Transverse colon (tissue), 4 donors: ENCODE data around the gene TPRG1L. TPM values are rescaled to one million over a fixed set of nuclear protein-coding genes. Genes with fewer than 3 reads are reported as not detected.

Experiments
- DNase-seq: peaks from one replicate; pipeline ENCODE4 v3.0.0-alpha.2; 2019
- H3K27ac ChIP-seq, 4 donors: fragments of 200-600 bp; sonication (generic); 2 replicates each; pipeline ENCODE4 v1.5.1; 2016 to 2018; ENCODE audit warnings: inconsistent platforms in 4 of 4
- H3K27me3 ChIP-seq: fragments of 200-600 bp; sonication (generic); 2 replicates; pipeline ENCODE4 v1.5.1; 2017; ENCODE audit warnings: inconsistent platforms
- H3K36me3 ChIP-seq, 4 donors: fragments of 200-600 bp; sonication (generic); 2 replicates each; pipeline ENCODE4 v1.5.1; 2017 to 2019; ENCODE audit warnings: inconsistent platforms in 4 of 4
- H3K4me1 ChIP-seq, 4 donors: fragments of 200-600 bp; sonication (generic); 2 replicates each; pipeline ENCODE4 v1.5.1; 2017 to 2020; ENCODE audit warnings: inconsistent platforms in 4 of 4
- H3K4me3 ChIP-seq, 4 donors: fragments of 200-600 bp; sonication (generic); 1 replicate in 1 of 4; 2 replicates in 3 of 4; pipeline versions ENCODE4 v1.5.1 to v1.6.1; 2017 to 2019; ENCODE audit warnings: inconsistent platforms in 4 of 4
- H3K9me3 ChIP-seq, 2 donors: fragments of 200-600 bp; sonication (generic); 2 replicates each; pipeline ENCODE4 v1.5.1; 2017 to 2019; ENCODE audit warnings: inconsistent platforms in 2 of 2
- EP300 ChIP-seq: sonication (generic); formaldehyde crosslinking; IDR thresholded peaks from one replicate; pipeline ENCODE4 v1.6.1; 2017; ENCODE audit warnings: antibody characterized with exemption, low read depth
- POLR2A ChIP-seq: fragments of 450-650 bp; IDR thresholded peaks from one replicate; pipeline ENCODE4 v1.6.1; 2016; ENCODE audit warnings: antibody characterized with exemption, mild to moderate bottlenecking, moderate library complexity
- POLR2AphosphoS5 ChIP-seq, 3 donors: sonication (generic); formaldehyde crosslinking; IDR thresholded peaks; one replicate each; pipeline ENCODE4 v1.6.1; 2016; ENCODE audit warnings: antibody characterized with exemption in 3 of 3
- WGBS, 2 donors: methylation state at CpG; one replicate each; pipeline ENCODE4 v1.1.5; 2018; ENCODE audit warnings: low coverage in 1 of 2; 5-methylcytosine and 5-hydroxymethylcytosine counted together
- in situ Hi-C, 4 donors: fragments of 200-750 bp; cut with MboI; loops; one replicate each; pipeline versions ENCODE4 v1.15.0 to v1.15.1; 2017; ENCODE audit warnings: low sequenced_read_pairs in 3 of 4, low pct_ligation_motif_present in 1 of 4, low pct_unique_long_range_greater_than_20kb in 1 of 4
- intact Hi-C: fragments of 100-400 bp; cut with DNase I; formaldehyde crosslinking; loops from one replicate; pipeline ENCODE4 v1.15.1; 2023; ENCODE audit warnings: low total_unique reads
- total RNA-seq, 4 donors: library from RNA; depleted of rRNA; stranded (reverse); fragments of >200 nt; gene quantifications; one replicate each; pipeline ENCODE4 v1.1.0, GENCODE V29; 2016
- TF ChIP-seq, protein P1 (sequence below), 5 experiments: fragments of 200-600 bp in 3 of 5; fragments of 450-650 bp in 2 of 5; sonication (generic) in 3 of 5; IDR thresholded peaks; 1 replicate in 2 of 5; 2 replicates in 3 of 5; pipeline ENCODE4 v1.5.1; 2016 to 2017; ENCODE audit warnings: antibody characterized with exemption in 5 of 5, inconsistent platforms in 3 of 5, mild to moderate bottlenecking in 2 of 5, moderate library complexity in 1 of 5

Gene TPRG1L
- total RNA-seq, 4 donors from 2014 or later, result 24.5 to 86.8 (median 56.0) TPM

DNA sequence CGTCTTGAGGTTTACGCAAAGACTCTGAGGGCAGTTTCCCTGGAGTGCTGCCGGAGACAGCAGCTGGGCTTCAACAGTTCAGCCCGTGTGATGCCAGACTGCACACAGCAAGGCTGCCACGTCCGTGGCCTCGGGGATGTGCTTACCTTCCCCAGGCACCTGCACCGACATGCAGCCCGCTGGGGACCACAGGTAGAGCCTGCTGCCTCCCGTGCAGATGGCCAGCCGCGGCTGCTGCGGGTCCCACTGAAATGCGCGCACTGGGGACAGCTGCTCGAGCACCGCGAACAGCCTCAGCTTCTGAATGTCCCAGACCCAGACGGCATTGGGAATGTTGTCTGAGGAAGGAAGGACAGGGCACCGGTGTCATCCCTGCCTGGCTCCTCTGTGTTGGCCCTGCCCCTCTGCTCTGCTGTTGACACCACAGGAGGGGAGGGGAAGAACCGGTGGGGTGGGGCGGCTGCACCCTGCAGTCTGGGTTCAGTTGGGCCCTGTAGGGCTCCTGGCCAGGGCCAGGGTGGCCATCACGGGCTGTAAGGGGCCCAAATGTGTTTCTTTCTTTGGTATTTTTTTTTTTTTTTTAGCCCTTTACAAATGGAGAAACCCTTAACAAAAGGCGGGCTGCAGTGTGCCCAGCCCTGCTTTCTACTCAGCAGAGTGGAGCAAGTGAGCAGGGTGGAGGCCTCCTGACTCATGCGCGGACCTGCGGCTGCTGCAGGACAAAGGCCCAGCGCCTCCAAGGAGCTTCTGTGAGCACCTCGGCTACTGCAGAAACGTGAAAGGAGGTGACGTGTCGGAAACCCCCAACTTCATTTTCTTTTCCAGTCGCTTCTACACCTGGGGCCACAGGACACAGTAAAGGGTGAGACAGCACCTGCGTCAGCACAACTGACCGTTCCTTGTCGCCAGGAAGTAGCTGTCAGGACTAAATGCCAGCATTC lies 6.8 kb downstream of the TPRG1L start:
- H3K4me3 ChIP-seq, result no peak overlapping the region
- peaks cover 0 to 34% (median 16%) of the 10 kb centered on the region in 4 donors for H3K36me3 ChIP-seq
- DNase-seq, result no peak
- TF ChIP-seq POLR2A (no peak), POLR2AphosphoS5 (IDR thresholded peaks at IDR 0.05) (no peak), EP300 (no peak)
- TF ChIP-seq, protein P1, sequence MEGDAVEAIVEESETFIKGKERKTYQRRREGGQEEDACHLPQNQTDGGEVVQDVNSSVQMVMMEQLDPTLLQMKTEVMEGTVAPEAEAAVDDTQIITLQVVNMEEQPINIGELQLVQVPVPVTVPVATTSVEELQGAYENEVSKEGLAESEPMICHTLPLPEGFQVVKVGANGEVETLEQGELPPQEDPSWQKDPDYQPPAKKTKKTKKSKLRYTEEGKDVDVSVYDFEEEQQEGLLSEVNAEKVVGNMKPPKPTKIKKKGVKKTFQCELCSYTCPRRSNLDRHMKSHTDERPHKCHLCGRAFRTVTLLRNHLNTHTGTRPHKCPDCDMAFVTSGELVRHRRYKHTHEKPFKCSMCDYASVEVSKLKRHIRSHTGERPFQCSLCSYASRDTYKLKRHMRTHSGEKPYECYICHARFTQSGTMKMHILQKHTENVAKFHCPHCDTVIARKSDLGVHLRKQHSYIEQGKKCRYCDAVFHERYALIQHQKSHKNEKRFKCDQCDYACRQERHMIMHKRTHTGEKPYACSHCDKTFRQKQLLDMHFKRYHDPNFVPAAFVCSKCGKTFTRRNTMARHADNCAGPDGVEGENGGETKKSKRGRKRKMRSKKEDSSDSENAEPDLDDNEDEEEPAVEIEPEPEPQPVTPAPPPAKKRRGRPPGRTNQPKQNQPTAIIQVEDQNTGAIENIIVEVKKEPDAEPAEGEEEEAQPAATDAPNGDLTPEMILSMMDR (IDR thresholded peaks at IDR 0.05), result no peak
- in situ Hi-C loops (no loop called here), intact Hi-C loops (no loop called here)
- H3K4me1 ChIP-seq, result no peaks in the 10 kb centered on the region
- 83 to 84% methylated on average over 1 to 28 of the region's 36 CpGs for WGBS, 2 donors
- H3K9me3 ChIP-seq, result no peaks in the 10 kb centered on the region
- H3K27ac ChIP-seq, result no peak overlapping the region
- H3K27me3 ChIP-seq, result no peaks in the 10 kb centered on the region

DNA sequence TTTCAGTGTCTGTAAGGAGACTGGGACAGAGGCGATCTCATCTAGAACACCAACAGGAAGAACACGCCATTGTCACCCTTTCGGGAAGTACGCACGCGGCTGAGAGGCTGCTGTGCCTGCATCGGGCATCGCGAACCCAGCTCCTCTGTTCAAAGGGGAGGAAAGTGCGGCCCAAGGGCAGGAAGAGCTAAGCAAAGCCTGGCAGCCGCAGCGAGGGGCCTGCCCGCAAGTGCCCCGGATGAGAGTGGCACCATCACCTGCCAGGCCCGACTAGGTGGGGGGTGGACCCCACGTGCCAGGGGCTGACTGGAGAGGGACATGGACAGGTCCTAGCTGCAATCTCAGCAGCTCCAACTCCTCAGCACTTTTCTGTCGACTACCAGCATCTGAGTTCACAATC lies 7.5 kb downstream of the TPRG1L start:
- Histone ChIP-seq H3K36me3 (peaks cover 0 to 38% (median 18%) of the 10 kb centered on the region in 4 donors), H3K27ac (no peak overlapping the region), H3K9me3 (no peaks in the 10 kb centered on the region), H3K4me1 (no peaks in the 10 kb centered on the region), H3K27me3 (no peaks in the 10 kb centered on the region), H3K4me3 (no peak overlapping the region)
- WGBS, 2 donors, result 97% methylated on average over 17 of the region's 17 CpGs; no CpG with 5 or more reads in 1 of the 2 donors
- intact Hi-C loops (no loop called here), in situ Hi-C loops (no loop called here)
- TF ChIP-seq POLR2AphosphoS5 (IDR thresholded peaks at IDR 0.05), result no peak
- no peak for TF ChIP-seq EP300
- no peak for TF ChIP-seq POLR2A
- TF ChIP-seq, protein P1 (IDR thresholded peaks at IDR 0.05), result no peak
- no peak for DNase-seq

DNA sequence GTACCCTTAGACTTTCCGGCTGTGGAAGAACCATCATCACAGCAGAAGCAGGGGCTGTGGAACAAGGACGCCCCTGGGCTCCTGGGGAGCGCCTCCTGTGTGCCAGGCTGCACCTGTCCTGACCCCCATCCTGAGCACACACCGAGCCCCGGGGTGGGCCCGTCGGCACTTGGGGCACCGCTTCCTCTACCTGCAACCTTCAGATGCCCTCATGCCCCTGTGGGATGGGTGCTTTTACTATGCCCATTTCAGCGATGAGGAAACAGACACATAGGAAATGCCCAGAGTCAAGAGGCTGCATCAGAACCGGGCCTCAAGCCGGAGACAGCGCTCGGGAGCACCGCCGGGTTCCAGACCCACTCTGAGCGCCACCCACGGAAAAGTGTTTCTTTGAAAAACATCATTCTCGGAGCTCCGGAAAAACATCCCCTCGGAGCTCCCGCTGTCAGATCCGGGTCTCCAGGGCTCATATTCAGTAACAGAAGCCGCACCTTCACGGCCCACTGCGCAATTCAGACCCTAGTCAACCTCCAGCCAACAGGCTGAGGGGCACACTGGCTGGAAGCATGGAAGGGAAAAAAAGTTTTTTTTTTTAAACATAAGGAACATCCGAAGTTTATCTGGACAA lies 8.0 kb downstream of the TPRG1L start:
- H3K9me3 ChIP-seq, result no peaks in the 10 kb centered on the region
- in situ Hi-C loops, result no loop called here
- H3K27ac ChIP-seq, result no peak overlapping the region
- WGBS, 2 donors, result 95 to 96% methylated on average over 5 to 26 of the region's 26 CpGs
- TF ChIP-seq POLR2AphosphoS5 (IDR thresholded peaks at IDR 0.05), result no peak
- TF ChIP-seq, protein P1 (IDR thresholded peaks at IDR 0.05), result no peak
- TF ChIP-seq POLR2A, result no peak
- TF ChIP-seq EP300, result no peak
- peaks cover 0 to 42% (median 18%) of the 10 kb centered on the region in 4 donors for H3K36me3 ChIP-seq
- intact Hi-C loops, result no loop called here
- no peaks in the 10 kb centered on the region for H3K4me1 ChIP-seq
- no peak for DNase-seq
- no peaks in the 10 kb centered on the region for H3K27me3 ChIP-seq
- no peak overlapping the region for H3K4me3 ChIP-seq

DNA sequence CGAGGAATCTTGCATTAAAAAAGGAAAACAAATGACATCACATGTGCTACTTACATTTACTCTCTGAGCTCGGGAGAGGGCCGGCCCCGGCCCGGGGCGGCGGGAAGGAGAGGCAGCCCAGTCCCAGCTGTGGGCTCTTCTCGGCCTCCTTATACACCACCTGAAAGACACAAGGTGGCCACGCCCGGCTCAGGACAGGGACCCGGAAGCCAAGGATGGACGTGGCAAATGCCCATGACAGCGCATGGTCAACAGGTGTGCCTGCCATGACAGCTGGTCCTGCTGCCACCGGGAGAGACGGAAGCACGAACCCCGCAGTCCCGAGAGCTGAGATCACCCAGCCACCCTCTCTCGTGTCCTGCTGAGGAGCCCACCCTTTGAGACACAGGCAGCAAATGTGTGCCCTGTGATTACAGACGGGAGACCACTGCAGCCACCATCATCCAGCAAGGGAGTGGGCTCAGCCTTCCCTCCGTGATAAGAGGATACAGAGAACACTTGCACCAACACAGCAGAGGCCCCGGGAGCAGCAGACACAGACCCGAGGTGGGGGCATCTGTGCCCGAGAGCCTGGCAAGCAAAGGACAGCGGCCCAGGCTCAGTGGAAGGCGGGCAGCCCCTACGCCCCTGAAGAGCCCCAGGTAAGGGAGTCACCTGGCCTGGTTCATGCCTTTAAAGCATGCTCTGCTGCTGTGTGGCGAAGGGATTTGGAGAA lies 8.7 kb downstream of the TPRG1L start:
- whole genome bisulfite sequencing, 2 donors, result 93% methylated on average over 28 of the region's 28 CpGs; no CpG with 5 or more reads in 1 of the 2 donors

More for the DNA sequence above, 8.7 kb downstream of the TPRG1L start:
- intact Hi-C loops (no loop called here), in situ Hi-C loops (no loop called here)
- no peak for TF ChIP-seq EP300
- TF ChIP-seq, protein P1 (IDR thresholded peaks at IDR 0.05), result no peak
- TF ChIP-seq POLR2AphosphoS5 (IDR thresholded peaks at IDR 0.05), result no peak
- TF ChIP-seq POLR2A, result no peak
- DNase-seq, result no peak
- H3K9me3 ChIP-seq, result no peaks in the 10 kb centered on the region
- no peak overlapping the region for H3K4me3 ChIP-seq
- no peaks in the 10 kb centered on the region for H3K27me3 ChIP-seq
- H3K36me3 ChIP-seq, result peaks cover 0 to 42% (median 19%) of the 10 kb centered on the region in 4 donors
- H3K4me1 ChIP-seq, result no peaks in the 10 kb centered on the region
- no peak overlapping the region for H3K27ac ChIP-seq
